GM19193 (cell line): ENCODE results near the gene HIVEP3.

Source experiments
- POLR2A ChIP-seq: IDR thresholded peaks from 4 replicates; pipeline ENCODE4 v1.6.1; 2011; ENCODE audit not compliant: insufficient read depth, insufficient read length; ENCODE audit errors: extremely low read depth

Gene HIVEP3

GRCh38 chr1:41615316-41615715, 303.4 kb downstream of the HIVEP3 start:
- no peak for TF ChIP-seq POLR2A

GRCh38 chr1:41614818-41615217, 303.9 kb downstream of the HIVEP3 start:
- TF ChIP-seq POLR2A: no peak

- TF ChIP-seq POLR2A: no peak
These were observed 304.8 kb downstream of the HIVEP3 start for GRCh38 chr1:41613689-41614574.

- no peak for TF ChIP-seq POLR2A
These were observed 305.8 kb downstream of the HIVEP3 start for GRCh38 chr1:41612953-41613352.

GRCh38 chr1:41611932-41612450, 306.7 kb downstream of the HIVEP3 start:
- no peak for TF ChIP-seq POLR2A

GRCh38 chr1:41611068-41611931, 307.4 kb downstream of the HIVEP3 start:
- TF ChIP-seq POLR2A: no peak

GRCh38 chr1:41610361-41610760, 308.4 kb downstream of the HIVEP3 start:
- no peak for TF ChIP-seq POLR2A

- no peak for TF ChIP-seq POLR2A
These were observed 309.4 kb downstream of the HIVEP3 start for GRCh38 chr1:41609166-41609883.

GRCh38 chr1:41608211-41608610, 310.5 kb downstream of the HIVEP3 start:
- no peak for TF ChIP-seq POLR2A

- TF ChIP-seq POLR2A: no peak
These were observed 310.9 kb downstream of the HIVEP3 start for GRCh38 chr1:41607808-41608207.

GRCh38 chr1:41599912-41600311, 318.8 kb downstream of the HIVEP3 start:
- TF ChIP-seq POLR2A: no peak

GRCh38 chr1:41598325-41598724, 320.4 kb downstream of the HIVEP3 start:
- no peak for TF ChIP-seq POLR2A

GRCh38 chr1:41592451-41593125, 326.1 kb downstream of the HIVEP3 start:
- TF ChIP-seq POLR2A: no peak

- TF ChIP-seq POLR2A: no peak
These were observed 326.8 kb downstream of the HIVEP3 start for GRCh38 chr1:41591891-41592290.

GRCh38 chr1:41590331-41590730, 328.4 kb downstream of the HIVEP3 start:
- TF ChIP-seq POLR2A: no peak

GRCh38 chr1:41589395-41589794, 329.3 kb downstream of the HIVEP3 start:
- no peak for TF ChIP-seq POLR2A
